Endothelial cell (in vitro differentiated cells): ENCODE results near the gene MMAB. TPM values are rescaled to one million over a fixed set of nuclear protein-coding genes. Genes with fewer than 3 reads are reported as not detected.

ENCODE experiments used
- DNase-seq: peaks from one replicate; pipeline ENCODE4 v3.0.0; 2021; ENCODE audit warnings: low spot score
- H3K27ac Mint-ChIP-seq: one replicate; pipeline ENCODE4 v1.8.0; 2021; ENCODE audit warnings: mixed read lengths, inconsistent platforms; ENCODE audit not compliant: unreplicated experiment
- H3K27me3 Mint-ChIP-seq: one replicate; pipeline ENCODE4 v1.8.0; 2021; ENCODE audit warnings: mild to moderate bottlenecking, moderate library complexity, mixed read lengths, inconsistent platforms; ENCODE audit not compliant: unreplicated experiment
- H3K36me3 Mint-ChIP-seq: one replicate; pipeline ENCODE4 v1.8.0; 2021; ENCODE audit warnings: mild to moderate bottlenecking, low read depth, mixed read lengths, inconsistent platforms; ENCODE audit not compliant: unreplicated experiment
- H3K4me1 Mint-ChIP-seq: one replicate; pipeline ENCODE4 v1.8.0; 2021; ENCODE audit warnings: mild to moderate bottlenecking, mixed read lengths, inconsistent platforms; ENCODE audit not compliant: unreplicated experiment
- H3K4me3 Mint-ChIP-seq: one replicate; pipeline ENCODE4 v1.8.0; 2021; ENCODE audit warnings: mild to moderate bottlenecking, mixed read lengths, inconsistent platforms; ENCODE audit not compliant: unreplicated experiment
- H3K9me3 Mint-ChIP-seq: one replicate; pipeline ENCODE4 v1.8.0; 2021; ENCODE audit warnings: mixed read lengths, inconsistent platforms; ENCODE audit not compliant: unreplicated experiment
- CTCF ChIP-seq: fragments of 200-600 bp; sonication (generic); IDR thresholded peaks from one replicate; pipeline ENCODE4 v1.5.0; 2021; ENCODE audit warnings: antibody characterized with exemption; ENCODE audit not compliant: unreplicated experiment
- total RNA-seq: library from RNA; stranded (reverse); fragmentation: NEBNext Ultra II Directional; extraction: Animal tissue kit (Norgen Biotek cat#: 25700); gene quantifications from one replicate; pipeline ENCODE4 v1.2.1, GENCODE V29; 2021; ENCODE audit not compliant: unreplicated experiment

Gene MMAB
- total RNA-seq, 1 donor from 2014 or later = 41.6 TPM

- Mint-ChIP-seq H3K4me3 (no peak overlapping the region), H3K27me3 (peaks cover 1% of the 10 kb centered on the region), H3K27ac (no peak overlapping the region), H3K9me3 (no peaks in the 10 kb centered on the region), H3K36me3 (no peaks in the 10 kb centered on the region), H3K4me1 (no peaks in the 10 kb centered on the region)
- no peak for DNase-seq
- TF ChIP-seq CTCF = no peak
Observed at GRCh38 chr12:109612003-109612402, 38.7 kb upstream of the MMAB start.

- Mint-ChIP-seq H3K36me3 (no peaks in the 10 kb centered on the region), H3K4me1 (no peaks in the 10 kb centered on the region), H3K27ac (no peak overlapping the region), H3K9me3 (no peaks in the 10 kb centered on the region), H3K4me3 (no peak overlapping the region), H3K27me3 (peaks cover 1% of the 10 kb centered on the region)
- DNase-seq = no peak
- TF ChIP-seq CTCF = no peak
Observed at GRCh38 chr12:109611223-109611622, 37.9 kb upstream of the MMAB start.

GRCh38 chr12:109610523-109610922 is 37.2 kb upstream of the MMAB start:
- H3K27ac Mint-ChIP-seq = no peak overlapping the region
- DNase-seq = no peak
- no peak for TF ChIP-seq CTCF
- no peaks in the 10 kb centered on the region for H3K9me3 Mint-ChIP-seq
- H3K4me1 Mint-ChIP-seq = no peaks in the 10 kb centered on the region
- H3K4me3 Mint-ChIP-seq = no peak overlapping the region
- H3K36me3 Mint-ChIP-seq = no peaks in the 10 kb centered on the region
- H3K27me3 Mint-ChIP-seq = peaks cover 1% of the 10 kb centered on the region

- Mint-ChIP-seq H3K4me3 (no peak overlapping the region), H3K9me3 (no peaks in the 10 kb centered on the region)
Observed at GRCh38 chr12:109609342-109609741, 36.0 kb upstream of the MMAB start.

GRCh38 chr12:109608793-109609192 is 35.5 kb upstream of the MMAB start:
- no peak overlapping the region for H3K27ac Mint-ChIP-seq
- H3K4me1 Mint-ChIP-seq = no peaks in the 10 kb centered on the region
- no peaks in the 10 kb centered on the region for H3K36me3 Mint-ChIP-seq
- no peak for TF ChIP-seq CTCF
- no peak for DNase-seq
- no peak overlapping the region for H3K4me3 Mint-ChIP-seq
- H3K27me3 Mint-ChIP-seq = peaks cover 1% of the 10 kb centered on the region
- H3K9me3 Mint-ChIP-seq = no peaks in the 10 kb centered on the region

More at GRCh38 chr12:109609342-109609741, 36.0 kb upstream of the MMAB start:
- no peaks in the 10 kb centered on the region for H3K4me1 Mint-ChIP-seq
- peaks cover 1% of the 10 kb centered on the region for H3K27me3 Mint-ChIP-seq
- no peak overlapping the region for H3K27ac Mint-ChIP-seq
- no peak for DNase-seq
- H3K36me3 Mint-ChIP-seq = no peaks in the 10 kb centered on the region
- TF ChIP-seq CTCF = no peak
